Central memory CD4-positive, alpha-beta T cell (primary cell): Measurements from ENCODE around the gene UBE2U.

Experiments used
- DNase-seq: peaks from one replicate; pipeline ENCODE4 v3.0.0; 2022
- total RNA-seq, 3 experiments: gene quantifications; one replicate each; lab custom pipeline; 2026; lab: John Stamatoyannopoulos, UW

The UBE2U gene, protein sequence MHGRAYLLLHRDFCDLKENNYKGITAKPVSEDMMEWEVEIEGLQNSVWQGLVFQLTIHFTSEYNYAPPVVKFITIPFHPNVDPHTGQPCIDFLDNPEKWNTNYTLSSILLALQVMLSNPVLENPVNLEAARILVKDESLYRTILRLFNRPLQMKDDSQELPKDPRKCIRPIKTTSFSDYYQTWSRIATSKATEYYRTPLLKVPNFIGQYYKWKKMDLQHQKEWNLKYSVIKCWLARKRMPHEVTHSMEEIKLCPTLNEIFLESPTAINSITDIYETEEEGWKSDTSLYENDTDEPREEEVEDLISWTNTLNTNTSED
- 0 reads per million in 3 experiments for total RNA-seq

- no peak for DNase-seq
These were observed at the start of gene UBE2U for GRCh38 chr1:64203420-64203819. Gene UBE2U (plus strand): TSS chr1:64203623. CDS start chr1:64204051, 428 bp downstream.

DNA sequence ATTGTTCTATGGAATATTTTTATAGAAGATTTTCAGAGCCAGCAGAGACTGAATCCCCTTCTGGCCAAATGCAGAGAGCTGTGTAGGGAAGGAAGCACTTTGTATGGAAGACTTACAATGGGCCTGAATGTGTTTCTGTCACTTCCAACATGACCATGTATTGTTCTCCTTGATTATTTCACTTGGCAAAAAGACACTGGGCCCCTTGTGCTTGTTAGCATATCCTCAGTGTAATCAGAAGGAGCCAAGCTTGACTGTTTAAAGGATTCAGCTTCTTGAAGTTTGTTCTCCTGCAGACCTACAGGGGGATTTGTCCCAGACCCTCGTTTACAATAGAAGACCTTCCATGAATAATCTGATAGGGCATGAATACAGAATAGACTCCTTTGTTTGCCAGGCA is 48.1 kb upstream of the UBE2U start:
- DNase-seq: no peak

GRCh38 chr1:64161357-64161941 is 42.0 kb upstream of the UBE2U start:
- DNase-seq: no peak

DNA sequence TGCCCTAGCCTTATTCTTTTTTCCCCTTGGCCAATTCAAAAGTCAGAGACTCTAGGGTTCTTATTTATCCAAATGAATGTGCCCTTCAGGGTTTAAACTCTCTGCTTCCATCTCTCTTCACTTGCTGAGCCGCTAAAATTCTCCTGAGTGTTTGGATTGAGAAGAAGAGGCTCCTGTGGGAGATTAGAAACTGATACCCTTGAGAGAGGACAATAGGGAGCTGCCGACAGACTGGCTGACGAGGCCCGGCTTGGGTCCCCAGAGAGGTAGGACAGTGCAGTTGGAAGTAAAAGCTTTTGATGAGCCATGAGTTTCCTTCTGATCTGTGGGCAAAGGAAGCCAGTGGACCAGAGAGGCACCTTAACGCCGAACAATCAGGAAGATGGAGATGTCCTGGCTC is 41.3 kb upstream of the UBE2U start:
- DNase-seq: no peak

DNA sequence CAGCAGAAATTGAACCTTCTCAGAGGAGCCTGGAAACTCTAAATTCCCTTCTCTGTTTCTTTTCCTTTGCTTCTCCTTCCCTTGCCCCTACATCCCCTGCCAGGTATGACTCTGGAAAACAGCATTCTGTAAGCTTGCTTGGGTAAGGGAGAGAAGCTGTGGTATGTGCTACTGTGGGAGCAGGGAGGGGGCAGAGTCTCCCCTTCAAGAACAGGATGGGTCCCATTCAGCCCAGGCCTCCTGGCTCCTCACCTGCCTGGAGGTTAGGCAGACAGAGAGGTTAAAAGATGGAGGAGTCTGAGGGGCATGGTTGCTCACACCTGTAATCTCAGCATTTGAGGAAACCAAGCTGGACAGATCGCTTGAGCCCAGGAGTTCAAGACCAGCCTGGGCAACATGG is 40.6 kb upstream of the UBE2U start:
- no peak for DNase-seq

DNA sequence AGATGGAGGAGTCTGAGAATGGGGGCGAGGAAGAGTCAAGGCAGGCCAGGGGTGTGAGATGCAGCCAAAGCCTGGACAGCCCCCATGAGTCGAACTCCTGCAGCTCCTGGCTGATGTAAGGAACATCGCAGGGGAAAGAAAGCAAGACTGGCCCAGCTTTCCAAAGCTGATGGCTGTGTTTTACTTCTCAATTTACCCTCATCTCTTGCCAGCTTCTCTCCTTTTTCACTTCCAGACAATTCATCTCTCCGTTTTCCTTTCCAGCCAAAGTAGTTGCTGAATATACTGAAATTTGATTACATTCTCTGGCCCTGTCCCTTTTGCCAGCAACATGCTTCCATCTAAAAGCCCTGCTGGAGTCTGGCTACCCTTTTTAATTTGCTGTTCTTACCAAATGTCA is 40.0 kb upstream of the UBE2U start:
- no peak for DNase-seq

- DNase-seq: no peak
These were observed 39.5 kb upstream of the UBE2U start for GRCh38 chr1:64163970-64164369.

DNA sequence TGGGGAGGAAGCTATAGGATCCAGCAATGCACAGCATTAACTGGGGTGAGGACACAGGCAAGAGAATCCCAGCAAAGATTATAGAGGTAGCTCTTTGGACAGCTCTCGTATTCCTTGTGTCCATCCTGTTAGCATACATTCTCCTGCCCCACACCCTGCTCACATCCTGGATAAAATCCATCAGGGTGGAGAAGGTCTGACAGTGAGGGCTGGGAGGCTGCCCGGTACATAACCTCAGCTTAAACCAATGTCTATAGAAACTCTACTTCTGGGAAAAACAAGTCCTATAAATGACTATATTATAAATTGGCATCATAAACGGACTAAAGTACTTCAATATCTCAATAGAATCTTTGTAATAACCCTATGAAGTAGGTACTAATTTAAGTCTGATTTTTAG is 36.8 kb upstream of the UBE2U start:
- no peak for DNase-seq

DNA sequence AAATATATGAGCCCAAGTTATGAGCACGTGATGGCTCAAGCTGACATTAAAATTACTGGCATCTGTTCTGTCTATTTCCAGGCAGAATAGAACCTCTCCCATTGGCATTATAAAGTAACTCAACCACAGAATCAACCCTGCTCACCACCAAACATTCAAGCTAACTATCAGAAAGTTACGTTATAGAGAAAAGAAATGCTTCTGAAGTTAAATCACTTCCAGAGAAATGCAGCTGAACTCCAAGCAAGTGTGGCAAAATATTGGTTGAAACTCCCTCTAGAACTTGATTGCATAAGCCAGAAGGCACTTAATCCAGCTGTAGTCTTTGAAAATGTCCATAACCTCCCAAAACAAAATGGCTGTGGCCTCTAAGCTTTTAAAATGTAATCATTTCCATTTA is 36.2 kb upstream of the UBE2U start:
- no peak for DNase-seq

- no peak for DNase-seq
These were observed 32.2 kb upstream of the UBE2U start for GRCh38 chr1:64171246-64171645.

- DNase-seq: no peak
These were observed 31.6 kb upstream of the UBE2U start for GRCh38 chr1:64171797-64172281.

- DNase-seq: no peak
These were observed 30.9 kb upstream of the UBE2U start for GRCh38 chr1:64172458-64172983.

DNA sequence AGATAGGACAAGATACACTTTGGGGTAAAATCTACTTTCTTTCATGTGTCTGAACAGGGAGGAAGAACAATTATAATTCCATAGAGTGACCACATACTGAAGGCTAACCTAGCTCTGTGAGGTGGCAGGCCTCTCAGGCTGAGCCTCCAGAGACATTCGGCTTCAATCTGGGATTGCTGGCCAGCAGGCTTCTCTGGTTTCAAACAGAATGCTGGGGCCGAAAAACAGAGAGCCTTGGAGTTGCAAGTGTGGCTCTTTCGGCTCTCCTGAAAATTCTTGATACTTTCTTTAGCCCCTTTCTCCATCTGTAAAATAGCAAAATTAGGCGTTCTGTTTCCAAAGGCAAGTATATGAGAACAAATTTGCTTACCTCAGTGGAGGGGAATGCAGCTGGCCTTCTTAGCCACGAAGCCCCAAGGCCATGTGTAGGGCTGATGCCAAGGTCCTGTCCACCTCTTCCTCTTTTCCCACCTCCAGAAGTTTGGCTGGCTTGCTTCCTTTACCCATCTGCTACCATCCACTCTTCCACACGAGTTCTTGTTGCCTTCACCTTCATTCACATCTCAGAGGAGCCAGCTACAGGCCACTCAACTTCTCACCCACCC is 30.0 kb upstream of the UBE2U start:
- no peak for DNase-seq

- no peak for DNase-seq
These were observed 27.8 kb upstream of the UBE2U start for GRCh38 chr1:64175639-64176038.

DNA sequence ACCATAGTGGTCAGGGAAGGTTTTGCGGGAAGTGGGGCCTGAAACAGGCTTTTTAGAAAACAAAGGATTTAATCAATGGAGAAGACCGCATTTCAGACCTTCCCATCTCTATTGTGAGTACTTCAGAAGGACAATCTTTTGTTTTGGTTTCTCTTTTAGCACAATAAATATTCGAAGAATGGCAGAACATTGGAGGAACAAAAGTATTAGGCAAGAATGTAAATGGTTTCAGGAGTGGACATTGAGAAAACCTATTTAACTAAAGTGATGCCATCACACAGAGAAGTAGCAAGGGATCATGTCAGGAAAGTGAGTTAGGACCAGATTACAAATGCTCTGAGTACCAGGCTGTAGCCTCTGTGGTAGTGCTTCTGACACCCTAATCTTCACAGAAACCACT is 26.8 kb upstream of the UBE2U start:
- DNase-seq: no peak

- DNase-seq: no peak
These were observed 23.8 kb upstream of the UBE2U start for GRCh38 chr1:64179588-64179987.

- no peak for DNase-seq
These were observed 21.2 kb upstream of the UBE2U start for GRCh38 chr1:64182207-64182606.

DNA sequence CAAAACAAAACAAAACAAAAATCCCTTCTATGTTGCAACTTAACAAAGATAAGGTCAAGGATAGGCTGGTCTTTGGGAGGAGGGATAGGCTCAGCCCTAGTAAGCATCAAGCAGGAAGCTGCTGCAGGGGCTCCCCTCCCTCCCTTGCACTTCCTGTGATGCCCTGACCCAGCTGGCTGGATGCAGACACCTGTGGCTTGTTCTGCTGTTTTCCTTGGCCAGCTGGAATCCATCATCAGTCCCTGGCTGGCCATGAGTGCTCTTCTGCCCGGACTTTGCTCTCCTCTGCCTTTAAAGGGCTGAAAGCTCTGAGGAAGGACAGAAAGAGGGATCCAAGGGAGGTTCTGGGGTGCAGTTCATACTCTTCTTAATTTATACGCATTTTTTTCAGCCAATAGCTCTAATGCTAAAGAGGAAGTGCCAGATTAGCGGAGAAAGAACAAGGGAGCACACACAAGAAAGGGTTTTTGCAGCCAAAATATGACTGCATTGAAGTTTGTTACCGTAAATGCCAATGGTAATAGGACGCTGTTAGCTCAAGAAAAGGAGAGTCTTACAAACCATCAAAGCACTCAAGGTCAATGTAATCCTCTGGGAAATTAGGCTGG is 19.9 kb upstream of the UBE2U start:
- DNase-seq: no peak

GRCh38 chr1:64184003-64184440 is 19.4 kb upstream of the UBE2U start:
- no peak for DNase-seq

DNA sequence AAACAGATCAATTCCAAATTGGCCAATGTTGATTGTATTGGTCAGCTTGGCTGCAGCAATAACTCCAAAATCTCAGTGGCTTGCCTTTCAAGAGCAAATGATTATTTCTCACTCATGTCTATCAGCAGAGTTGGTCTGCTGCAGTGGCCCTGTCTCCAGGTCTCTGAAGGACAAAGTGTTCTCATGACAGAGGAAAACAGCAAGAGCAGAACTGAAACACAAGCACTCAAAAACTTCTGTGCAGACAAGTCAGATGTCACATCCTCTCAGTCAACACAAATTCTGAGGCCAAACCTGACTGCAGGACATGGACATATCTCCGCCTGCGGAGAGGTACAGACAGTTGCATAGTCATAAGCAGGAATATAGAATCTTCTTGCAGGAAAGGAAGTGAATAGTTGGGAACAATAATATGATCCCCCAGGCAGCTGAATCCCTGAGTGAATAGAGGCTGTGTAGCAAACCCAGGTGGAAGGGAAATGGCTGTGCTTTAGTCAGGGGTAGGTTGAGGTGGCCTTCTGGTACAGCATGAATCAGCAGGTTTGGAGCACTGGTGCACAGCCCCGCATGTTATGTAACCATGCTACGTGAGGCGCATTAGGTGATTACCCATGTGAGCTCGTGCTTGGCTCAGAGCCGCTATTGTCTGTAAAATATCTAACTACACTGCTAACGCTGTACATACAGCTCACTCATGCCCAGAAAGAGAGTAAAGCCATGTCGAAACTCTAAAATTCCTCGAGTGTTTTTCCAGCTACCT is 17.1 kb upstream of the UBE2U start:
- DNase-seq: no peak

DNA sequence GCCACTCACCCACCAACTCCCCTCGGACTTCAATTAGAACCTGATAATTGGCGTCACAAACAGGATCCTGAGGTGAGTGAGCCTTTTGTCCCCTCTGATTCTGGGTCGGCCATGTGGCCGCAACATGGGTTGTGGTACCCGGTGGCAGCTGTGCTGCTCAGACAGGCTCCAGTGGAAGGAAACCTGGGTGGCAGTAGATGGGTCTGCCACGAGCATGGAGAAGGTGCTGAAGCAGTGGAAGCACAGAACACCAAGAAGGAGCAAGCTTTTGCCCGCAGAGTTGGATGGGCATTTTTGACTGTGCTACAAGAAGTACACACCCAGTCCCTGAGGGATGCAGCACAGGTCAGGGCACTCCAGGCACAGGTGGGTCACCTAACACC is 16.5 kb upstream of the UBE2U start:
- DNase-seq: no peak

- DNase-seq: no peak
These were observed 15.8 kb upstream of the UBE2U start for GRCh38 chr1:64187646-64188045.

DNA sequence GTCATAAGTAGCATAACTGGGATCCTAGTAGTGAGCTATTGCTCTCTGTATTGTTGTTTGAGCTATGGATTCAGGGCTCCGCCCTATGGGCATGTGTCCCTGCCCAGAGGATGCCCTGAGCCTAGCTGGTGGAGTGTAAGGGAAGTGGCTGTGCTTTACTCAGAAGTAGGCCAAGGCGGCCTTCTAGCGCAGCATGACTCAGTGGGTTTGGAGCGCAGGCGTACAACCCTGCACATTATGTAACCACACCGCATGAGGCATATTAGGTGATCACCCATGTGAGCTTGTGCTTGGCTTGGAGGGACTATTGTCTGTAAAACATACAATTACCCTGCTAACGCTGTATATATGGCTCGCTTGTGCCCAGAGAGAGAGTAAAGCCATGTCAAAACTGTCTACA is 11.1 kb upstream of the UBE2U start:
- no peak for DNase-seq
